Mesenchymal stem cell (in vitro differentiated cells and primary cell): ENCODE data around the gene STRN3.

ENCODE experiments used
- DNase-seq: peaks from one replicate; pipeline ENCODE4 v3.0.0-alpha.2; 2013
- H2AFZ ChIP-seq: one replicate; pipeline ENCODE4 v1.6.1; 2013; ENCODE audit warnings: low read depth, mild to moderate bottlenecking, control low read depth, inconsistent platforms, low read length, moderate library complexity
- H2AK5ac ChIP-seq: 2 replicates; pipeline ENCODE4 v1.6.1; 2013; ENCODE audit warnings: low read length, moderate library complexity, mild to moderate bottlenecking, inconsistent platforms; ENCODE audit not compliant: severe bottlenecking
- H2BK120ac ChIP-seq: one replicate; pipeline ENCODE4 v1.6.1; 2013; ENCODE audit warnings: low read depth, mild to moderate bottlenecking, inconsistent platforms, low read length, moderate library complexity
- H2BK12ac ChIP-seq, 2 experiments: one replicate each; pipeline ENCODE4 v1.6.1; 2013; ENCODE audit warnings: inconsistent platforms in 2 of 2, low read length in 2 of 2, mild to moderate bottlenecking in 2 of 2, moderate library complexity in 2 of 2, control low read depth in 1 of 2
- H2BK15ac ChIP-seq: one replicate; pipeline ENCODE4 v1.6.1; 2013; ENCODE audit warnings: mild to moderate bottlenecking, low read depth, inconsistent platforms; ENCODE audit not compliant: poor library complexity, severe bottlenecking
- H2BK5ac ChIP-seq: 2 replicates; pipeline ENCODE4 v1.6.1; 2013; ENCODE audit warnings: low read depth, mild to moderate bottlenecking, low read length, control low read depth, inconsistent platforms; ENCODE audit not compliant: poor library complexity, severe bottlenecking
- H3K14ac ChIP-seq, 2 experiments: one replicate each; pipeline ENCODE4 v1.6.1; 2013; ENCODE audit warnings: inconsistent platforms in 2 of 2, low read length in 2 of 2, control low read depth in 1 of 2, mild to moderate bottlenecking in 1 of 2, moderate library complexity in 1 of 2
- H3K18ac ChIP-seq, 2 experiments: one replicate each; pipeline ENCODE4 v1.6.1; 2013; ENCODE audit warnings: inconsistent platforms in 2 of 2, low read length in 2 of 2, control low read depth in 1 of 2, low read depth in 1 of 2, mild to moderate bottlenecking in 1 of 2
- H3K23ac ChIP-seq, 2 experiments: one replicate each; pipeline ENCODE4 v1.6.1; 2013; ENCODE audit warnings: inconsistent platforms in 2 of 2, low read length in 2 of 2, mild to moderate bottlenecking in 2 of 2, moderate library complexity in 2 of 2, control low read depth in 1 of 2
- H3K27ac ChIP-seq: 2 replicates; pipeline ENCODE4 v1.5.1; 2013; ENCODE audit warnings: mild to moderate bottlenecking, moderate library complexity, low read length, control low read depth, inconsistent platforms; ENCODE audit not compliant: poor library complexity, severe bottlenecking
- H3K27me3 ChIP-seq, 2 experiments: 2 replicates each; pipeline versions ENCODE4 v1.6.1 to v1.7.0; 2013; ENCODE audit warnings: low read length in 2 of 2, mild to moderate bottlenecking in 2 of 2, moderate library complexity in 2 of 2, control low read depth in 1 of 2, inconsistent platforms in 1 of 2; ENCODE audit not compliant: control insufficient read depth in 1 of 2, insufficient read depth in 1 of 2
- H3K36me3 ChIP-seq, 2 experiments: 2 replicates each; pipeline versions ENCODE4 v1.6.1 to v1.7.0; 2013; ENCODE audit warnings: low read length in 2 of 2, control low read depth in 1 of 2, inconsistent platforms in 1 of 2, low read depth in 1 of 2, mild to moderate bottlenecking in 1 of 2; ENCODE audit not compliant: insufficient read depth in 2 of 2, control insufficient read depth in 1 of 2
- H3K4ac ChIP-seq, 2 experiments: one replicate each; pipeline ENCODE4 v1.6.1; 2013; ENCODE audit warnings: inconsistent platforms in 2 of 2, low read length in 2 of 2, mild to moderate bottlenecking in 2 of 2, moderate library complexity in 2 of 2, control low read depth in 1 of 2, low read depth in 1 of 2
- H3K4me1 ChIP-seq: 2 replicates; pipeline ENCODE4 v1.6.1; 2013; ENCODE audit warnings: low read depth, low read length, control low read depth; ENCODE audit not compliant: control insufficient read depth, insufficient read depth
- H3K4me2 ChIP-seq: 2 replicates; pipeline ENCODE4 v1.6.1; 2013; ENCODE audit warnings: low read length, mild to moderate bottlenecking, inconsistent platforms; ENCODE audit not compliant: poor library complexity, severe bottlenecking
- H3K4me3 ChIP-seq, 2 experiments: 2 replicates each; pipeline versions ENCODE4 v1.5.1 to v1.7.0; 2013; ENCODE audit warnings: low read length in 2 of 2, mild to moderate bottlenecking in 2 of 2, control low read depth in 1 of 2, low read depth in 1 of 2; ENCODE audit not compliant: insufficient read depth in 1 of 2
- H3K79me1 ChIP-seq: replicated peaks from 2 replicates; pipeline ENCODE4 v1.6.1; 2013; ENCODE audit warnings: mild to moderate bottlenecking, control low read depth, low read length, inconsistent platforms; ENCODE audit not compliant: poor library complexity, severe bottlenecking
- H3K9ac ChIP-seq: 2 replicates; pipeline ENCODE4 v1.7.0; 2013; ENCODE audit warnings: mild to moderate bottlenecking, low read length, moderate library complexity
- H3K9me3 ChIP-seq: 2 replicates; pipeline ENCODE4 v1.7.0; 2013; ENCODE audit warnings: mild to moderate bottlenecking, low read length; ENCODE audit not compliant: control insufficient read depth
- H4K8ac ChIP-seq: one replicate; pipeline ENCODE4 v1.6.1; 2013; ENCODE audit warnings: inconsistent platforms, mild to moderate bottlenecking, low read length, moderate library complexity
- H4K91ac ChIP-seq: one replicate; pipeline ENCODE4 v1.6.1; 2013; ENCODE audit warnings: mild to moderate bottlenecking, low read length, inconsistent platforms
- WGBS: methylation state at CpG from one replicate; pipeline ENCODE4 v1.1.7; 2013; ENCODE audit warnings: mixed read lengths; 5-methylcytosine and 5-hydroxymethylcytosine counted together

Gene STRN3

DNA sequence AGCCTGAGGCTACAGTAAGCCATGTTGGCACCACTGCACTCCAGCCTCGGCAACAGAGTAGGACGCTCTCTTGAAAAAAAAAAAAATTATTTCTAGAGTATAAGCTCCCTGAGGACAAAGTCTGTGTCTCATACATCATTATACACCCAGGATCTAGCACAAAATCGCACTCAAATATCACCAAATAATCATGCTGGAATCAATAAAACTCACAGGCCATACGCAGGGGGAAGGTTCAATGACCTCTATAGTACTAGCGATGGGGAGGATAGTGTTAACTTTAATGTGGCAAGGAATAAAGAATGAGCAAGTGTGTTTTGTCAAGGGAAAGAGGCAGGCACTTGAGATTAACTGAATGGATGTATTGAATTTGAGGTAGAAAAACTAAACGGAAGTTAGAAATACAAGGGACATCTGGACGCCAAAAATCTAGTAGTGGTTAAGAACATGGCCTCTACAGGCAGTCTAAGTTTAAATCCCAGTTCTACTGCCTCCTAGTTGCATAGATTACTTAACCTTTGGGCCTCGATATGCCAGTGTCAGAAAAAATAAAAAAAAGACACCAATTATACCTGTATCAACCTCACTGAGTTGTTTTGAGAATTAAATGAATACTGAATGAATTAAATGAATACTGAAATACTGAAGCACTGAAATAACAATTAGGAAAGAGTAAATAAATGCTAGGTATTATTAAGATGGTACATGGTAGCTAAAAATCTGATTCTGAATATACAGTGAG is 5.2 kb downstream of the STRN3 start:
- 98% methylated on average over 6 of the region's 8 CpGs for WGBS
- Histone ChIP-seq H3K9me3 (no peaks in the 10 kb centered on the region), H3K27ac (no peak overlapping the region), H4K8ac (no peak overlapping the region), H3K27me3 (no peaks in the 10 kb centered on the region), H2BK12ac (no peak overlapping the region), H3K14ac (no peak overlapping the region), H3K4ac (no peak overlapping the region), H2AFZ (no peak overlapping the region), H3K79me1 (no peaks in the 10 kb centered on the region), H3K23ac (no peak overlapping the region), H4K91ac (no peak overlapping the region), H3K4me1 (no peaks in the 10 kb centered on the region), H2BK120ac (no peak overlapping the region), H3K9ac (no peak overlapping the region), H3K36me3 (peaks cover 8 to 33% of the 10 kb centered on the region in 2 experiments), H3K4me2 (no peak overlapping the region), H3K4me3 (no peak overlapping the region), H3K18ac (no peak overlapping the region), H2AK5ac (no peak overlapping the region), H2BK5ac (no peak overlapping the region), H2BK15ac (no peak overlapping the region)
- DNase-seq = no peak

- 95% methylated on average over 6 of the region's 6 CpGs for WGBS
- H2BK120ac ChIP-seq = no peak overlapping the region
- H3K4me2 ChIP-seq = no peak overlapping the region
- H3K27me3 ChIP-seq = no peaks in the 10 kb centered on the region
- H2BK12ac ChIP-seq = no peak overlapping the region
- peaks cover 8 to 33% of the 10 kb centered on the region in 2 experiments for H3K36me3 ChIP-seq
- H3K27ac ChIP-seq = no peak overlapping the region
- DNase-seq = no peak
- no peak overlapping the region for H4K91ac ChIP-seq
- peaks cover 1% of the 10 kb centered on the region for H3K4me1 ChIP-seq
- no peak overlapping the region for H3K9ac ChIP-seq
- no peak overlapping the region for H2AK5ac ChIP-seq
- H3K23ac ChIP-seq = no peak overlapping the region
- no peak overlapping the region for H2BK15ac ChIP-seq
- no peak overlapping the region for H3K18ac ChIP-seq
- no peaks in the 10 kb centered on the region for H3K9me3 ChIP-seq
- H3K4ac ChIP-seq = no peak overlapping the region
- H3K4me3 ChIP-seq = no peak overlapping the region
- no peaks in the 10 kb centered on the region for H3K79me1 ChIP-seq
- H3K14ac ChIP-seq = no peak overlapping the region
- H2AFZ ChIP-seq = no peak overlapping the region
- H2BK5ac ChIP-seq = no peak overlapping the region
- no peak overlapping the region for H4K8ac ChIP-seq
Measured at GRCh38 chr14:31018057-31018645, 8.0 kb downstream of the STRN3 start.

DNA sequence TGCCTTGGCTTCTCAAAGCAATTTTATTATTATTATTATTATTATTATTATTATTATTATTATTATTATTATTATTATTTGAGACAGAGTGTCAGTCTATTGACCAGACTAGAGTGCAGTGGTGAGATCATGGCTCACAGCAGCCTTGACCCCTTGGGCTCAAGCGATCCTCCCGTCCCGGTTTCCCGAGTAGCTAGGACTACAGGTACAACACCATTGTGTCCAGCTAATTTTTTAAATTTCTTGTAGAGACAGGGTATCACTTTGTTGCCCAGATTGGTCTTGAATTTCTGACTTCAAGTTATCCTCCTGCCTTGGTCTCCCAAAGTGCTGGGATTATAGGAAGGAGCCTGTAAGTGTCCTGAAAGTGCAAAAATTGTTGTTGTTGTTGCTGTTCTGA is 12.3 kb downstream of the STRN3 start:
- H3K4me3 ChIP-seq = no peak overlapping the region
- H3K4me1 ChIP-seq = peaks cover 4% of the 10 kb centered on the region
- H2BK5ac ChIP-seq = no peak overlapping the region
- H3K27me3 ChIP-seq = no peaks in the 10 kb centered on the region
- no peak overlapping the region for H2AFZ ChIP-seq
- H3K9me3 ChIP-seq = no peaks in the 10 kb centered on the region
- no peak overlapping the region for H2BK12ac ChIP-seq
- H3K27ac ChIP-seq = no peak overlapping the region
- 100% methylated on average over 3 of the region's 4 CpGs for WGBS
- no peak overlapping the region for H4K91ac ChIP-seq
- H3K4ac ChIP-seq = no peak overlapping the region
- H3K36me3 ChIP-seq = peaks cover 13 to 27% of the 10 kb centered on the region in 2 experiments
- no peaks in the 10 kb centered on the region for H3K79me1 ChIP-seq
- H3K4me2 ChIP-seq = no peak overlapping the region
- H4K8ac ChIP-seq = no peak overlapping the region
- H3K23ac ChIP-seq = no peak overlapping the region
- H3K14ac ChIP-seq = no peak overlapping the region
- no peak overlapping the region for H3K18ac ChIP-seq
- no peak overlapping the region for H2BK120ac ChIP-seq
- H2AK5ac ChIP-seq = no peak overlapping the region
- DNase-seq = no peak
- no peak overlapping the region for H2BK15ac ChIP-seq
- H3K9ac ChIP-seq = no peak overlapping the region

- Histone ChIP-seq H3K27ac (no peak overlapping the region), H3K27me3 (no peaks in the 10 kb centered on the region), H3K79me1 (no peaks in the 10 kb centered on the region), H2BK12ac (no peak overlapping the region), H3K9ac (no peak overlapping the region), H2BK5ac (no peak overlapping the region), H4K8ac (no peak overlapping the region), H3K36me3 (peaks cover 8 to 33% of the 10 kb centered on the region in 2 experiments), H3K9me3 (no peaks in the 10 kb centered on the region), H3K4ac (no peak overlapping the region), H4K91ac (no peak overlapping the region), H3K23ac (no peak overlapping the region), H3K14ac (no peak overlapping the region), H2AK5ac (no peak overlapping the region), H3K4me2 (no peak overlapping the region), H3K4me1 (peaks cover 4% of the 10 kb centered on the region), H2AFZ (no peak overlapping the region), H3K4me3 (no peak overlapping the region), H3K18ac (no peak overlapping the region), H2BK120ac (no peak overlapping the region), H2BK15ac (no peak overlapping the region)
- 94% methylated on average over 2 of the region's 3 CpGs for WGBS
- DNase-seq = no peak
Measured at GRCh38 chr14:31010935-31011334, 15.2 kb downstream of the STRN3 start.
